ENCODE results near the gene DNAI2. TPM values are rescaled to one million over a fixed set of nuclear protein-coding genes. Genes with fewer than 3 reads are reported as not detected.
"Not testable (repeated sequence)": the region's sequence is repeated elsewhere in the genome, so short reads cannot be mapped to it uniquely, and the experiment has no call there.

The DNAI2 gene
- polyA plus RNA-seq, 3 donors, result 0.14 to 0.40 (median 0.37) TPM

DNA sequence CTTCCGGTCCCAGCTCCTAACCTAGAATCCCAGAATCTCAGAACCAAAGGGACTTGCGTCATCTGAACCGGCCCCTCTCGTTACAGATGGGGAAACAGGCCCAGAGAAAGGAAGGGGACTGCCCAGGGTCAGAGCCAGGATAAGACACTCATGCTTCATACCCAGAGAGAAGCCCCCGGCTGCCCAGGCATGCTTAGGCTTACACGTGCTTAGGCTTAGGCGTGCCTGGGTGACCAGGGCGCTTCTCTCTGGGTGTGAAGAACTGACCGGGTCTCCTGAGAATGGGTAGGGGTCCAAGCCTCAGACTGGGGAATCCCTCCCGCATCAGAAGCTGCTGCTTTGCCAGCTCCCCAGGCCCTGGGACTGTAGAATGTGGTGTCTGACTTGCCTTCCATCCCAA lies 29.9 kb upstream of the DNAI2 start:
- no peak for DNase-seq

DNA sequence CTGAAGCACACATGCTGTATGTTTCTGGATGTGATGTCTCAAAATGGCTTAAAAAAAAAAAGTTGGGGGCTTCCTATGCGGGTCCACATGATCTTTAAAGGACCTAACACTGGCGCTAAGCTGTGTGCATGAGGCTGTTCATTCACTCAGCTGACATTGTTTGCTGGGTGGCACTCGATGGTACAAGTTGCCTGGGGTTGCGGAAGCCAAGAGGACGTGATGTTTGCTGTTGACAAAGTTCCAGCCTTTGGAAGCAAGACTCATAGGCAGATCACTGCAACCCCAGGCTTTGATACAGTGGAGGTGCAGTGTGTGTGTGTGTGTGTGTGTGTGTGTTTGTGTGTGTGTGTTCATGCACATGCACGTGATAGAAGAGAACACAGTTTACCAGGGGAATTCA lies 29.5 kb upstream of the DNAI2 start:
- DNase-seq, result no peak

DNA sequence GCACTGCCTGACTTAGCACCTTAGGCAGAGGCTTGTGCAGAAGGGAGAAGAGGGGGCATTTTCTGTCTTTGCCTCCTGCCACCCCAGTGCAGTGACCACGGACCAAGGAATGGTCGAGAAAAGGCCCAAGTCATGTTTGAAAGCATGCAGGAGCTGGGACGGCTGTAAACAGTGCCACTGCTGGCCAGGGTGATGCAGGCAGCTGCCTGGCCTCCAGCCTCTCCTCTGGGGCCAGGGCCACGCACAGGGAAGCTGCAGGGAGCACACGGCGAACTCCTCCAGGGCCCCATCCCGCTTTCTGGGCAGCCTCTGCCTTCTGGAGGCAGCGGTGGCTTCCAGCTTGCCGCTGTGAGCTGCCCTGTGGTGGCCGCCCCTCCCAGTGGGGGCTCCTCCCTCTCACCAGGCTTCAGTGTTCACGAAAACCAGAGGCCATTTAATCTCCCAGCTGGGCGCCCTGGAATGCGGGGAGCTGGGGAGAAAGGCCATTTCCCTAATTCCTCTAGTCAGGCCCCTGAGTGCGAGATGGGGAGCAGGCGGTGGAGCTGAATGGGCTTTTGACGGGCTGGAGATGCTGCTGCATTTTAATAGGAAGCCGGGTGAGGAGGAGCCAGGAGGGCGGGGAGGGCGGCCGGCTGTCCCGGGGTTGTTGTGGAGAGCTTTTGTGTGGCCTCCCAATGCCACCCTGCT lies 28.7 kb upstream of the DNAI2 start:
- DNase-seq, result peak; percentile 65

DNA sequence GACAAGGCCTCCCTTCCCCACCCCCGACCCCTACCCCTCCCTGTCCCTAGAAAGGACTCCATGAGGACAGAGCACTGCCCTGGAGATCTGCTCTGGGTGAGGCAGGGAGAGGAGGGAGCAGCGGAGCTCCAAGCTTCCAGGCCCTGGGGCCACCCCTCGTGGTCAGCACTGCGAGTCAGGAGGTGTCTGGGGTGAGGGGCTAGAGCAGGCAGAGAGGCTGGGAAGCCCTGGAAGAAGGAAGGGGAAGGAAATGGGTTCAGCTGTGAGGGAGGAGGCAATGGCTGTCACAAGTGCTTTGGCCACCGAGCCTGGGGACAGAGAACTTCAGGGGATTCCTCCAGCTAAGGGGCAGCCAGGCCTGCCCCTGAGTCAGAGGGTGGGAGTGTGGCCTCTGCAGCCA lies 28.2 kb upstream of the DNAI2 start:
- no peak for DNase-seq

DNA sequence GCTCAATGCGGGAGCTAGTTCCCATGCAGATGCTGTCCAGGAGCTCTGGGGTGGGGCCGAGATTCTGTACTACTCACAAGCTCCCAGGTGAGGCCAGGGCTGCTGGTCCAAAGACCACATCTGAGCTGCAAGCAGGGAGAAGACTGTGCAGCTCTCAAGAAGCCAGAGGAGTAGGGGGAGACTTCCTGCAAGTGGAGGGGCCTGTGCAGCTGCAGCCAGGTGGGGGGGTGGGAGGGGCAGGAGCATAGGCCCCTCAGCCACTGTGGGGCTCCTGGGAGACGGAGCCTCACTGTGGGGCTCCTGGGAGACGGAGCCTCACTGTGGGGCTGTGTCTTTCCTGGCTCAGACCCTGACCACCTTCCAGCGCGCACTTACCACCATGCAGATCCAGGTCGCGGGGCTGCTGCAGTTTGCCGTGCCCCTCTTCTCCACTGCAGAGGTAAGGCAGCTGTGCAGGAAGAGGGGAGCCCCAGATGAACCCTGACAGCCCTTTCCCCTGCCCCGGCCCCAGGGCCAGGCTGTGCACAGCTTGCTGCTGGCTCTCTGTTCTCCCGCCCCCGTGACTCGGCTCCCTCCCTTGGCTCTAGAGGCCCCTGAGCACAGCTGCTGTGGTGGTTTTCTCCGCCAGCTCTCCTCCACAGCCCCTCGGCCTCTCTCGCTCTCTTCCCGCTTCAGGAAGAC lies 24.3 kb upstream of the DNAI2 start:
- no peak for DNase-seq

DNA sequence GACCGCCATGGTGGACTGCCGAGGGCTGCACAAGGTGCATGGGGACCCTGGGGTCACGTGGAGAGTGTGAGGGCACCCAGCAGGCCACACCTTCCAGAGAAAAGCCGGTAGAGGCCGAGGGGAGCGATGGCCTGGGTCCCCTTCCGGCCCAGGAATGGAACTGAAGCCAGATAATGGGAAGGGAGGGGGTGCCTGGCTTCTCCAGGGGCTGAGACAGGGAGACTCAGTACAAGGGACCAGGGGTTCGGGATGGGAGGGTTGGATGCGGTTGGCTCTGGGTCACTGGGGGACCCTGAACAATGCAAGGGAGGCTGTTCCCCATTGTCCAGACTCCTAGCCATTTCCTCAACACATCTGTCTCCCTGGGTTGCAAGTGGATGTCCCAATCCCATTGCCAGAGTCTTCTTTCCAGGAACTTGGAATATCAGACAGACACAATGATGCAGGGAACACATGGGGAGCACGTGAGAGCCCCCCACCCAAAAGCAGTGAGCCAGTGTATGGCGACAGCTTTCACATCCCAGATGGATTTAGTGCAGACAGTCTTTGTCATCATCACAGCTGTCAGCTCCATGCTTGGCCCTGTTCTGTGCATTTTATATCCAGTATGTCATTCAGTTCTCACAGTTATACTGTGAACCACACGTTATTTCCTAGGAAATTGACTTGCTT lies 23.6 kb upstream of the DNAI2 start:
- no peak for DNase-seq

DNA sequence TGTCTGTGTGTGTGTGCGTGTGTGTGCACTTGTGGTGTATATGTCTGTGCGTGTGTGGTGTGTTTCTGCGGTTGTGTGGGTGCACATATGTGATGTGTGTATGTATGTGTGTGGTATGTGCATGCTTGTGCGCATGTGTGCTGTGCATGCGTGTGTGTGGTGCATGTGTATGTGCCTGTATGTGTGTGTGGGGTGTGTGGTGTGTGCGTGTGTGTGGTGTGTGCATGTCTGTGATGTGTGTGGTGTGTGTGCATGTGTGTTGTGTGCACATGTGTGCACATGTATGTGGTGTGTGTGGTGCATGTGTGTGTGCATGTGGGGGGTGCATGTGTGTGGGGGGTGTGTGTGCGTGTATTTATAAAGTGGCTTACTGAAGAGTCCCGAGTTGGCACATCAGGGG lies 23.0 kb upstream of the DNAI2 start:
- no peak for DNase-seq

DNA sequence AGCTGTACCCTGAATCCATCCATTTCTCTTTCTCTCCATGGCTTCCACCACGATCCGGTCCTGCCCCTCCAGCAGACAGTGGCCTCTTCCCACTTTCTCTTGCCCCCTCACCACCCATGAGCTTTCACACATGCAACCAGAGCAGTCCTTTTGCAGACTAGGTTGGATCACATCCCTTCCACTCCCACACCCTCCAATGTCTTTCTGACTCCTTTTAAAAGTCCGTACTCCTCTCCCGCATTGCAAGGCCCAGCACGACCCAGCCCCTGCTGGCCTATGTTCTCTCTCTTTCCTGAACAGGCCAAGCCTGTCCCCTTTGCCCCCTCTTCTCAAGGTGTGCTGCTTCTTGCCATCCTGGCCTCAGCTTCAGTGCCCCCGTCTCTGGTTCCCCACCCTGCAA lies 22.5 kb upstream of the DNAI2 start:
- DNase-seq, result no peak

DNA sequence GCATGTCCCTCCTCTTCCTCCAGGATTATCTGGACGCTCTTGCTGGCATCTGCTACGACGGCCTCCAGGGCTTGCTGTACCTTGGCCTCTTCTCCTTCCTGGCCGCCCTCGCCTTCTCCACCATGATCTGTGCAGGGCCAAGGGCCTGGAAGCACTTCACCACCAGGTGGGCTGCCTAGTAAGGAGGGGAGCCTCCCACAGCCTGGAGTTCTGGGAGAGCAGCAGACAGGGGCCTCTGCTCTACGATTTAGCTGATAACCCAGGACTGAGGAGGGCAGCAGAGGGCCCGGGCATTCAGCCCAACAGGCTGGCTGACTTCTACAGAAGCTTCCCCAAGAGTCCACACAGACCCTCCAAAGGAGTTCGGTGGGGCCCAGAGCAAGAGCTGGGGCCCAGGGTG lies 21.8 kb upstream of the DNAI2 start:
- DNase-seq, result no peak

DNA sequence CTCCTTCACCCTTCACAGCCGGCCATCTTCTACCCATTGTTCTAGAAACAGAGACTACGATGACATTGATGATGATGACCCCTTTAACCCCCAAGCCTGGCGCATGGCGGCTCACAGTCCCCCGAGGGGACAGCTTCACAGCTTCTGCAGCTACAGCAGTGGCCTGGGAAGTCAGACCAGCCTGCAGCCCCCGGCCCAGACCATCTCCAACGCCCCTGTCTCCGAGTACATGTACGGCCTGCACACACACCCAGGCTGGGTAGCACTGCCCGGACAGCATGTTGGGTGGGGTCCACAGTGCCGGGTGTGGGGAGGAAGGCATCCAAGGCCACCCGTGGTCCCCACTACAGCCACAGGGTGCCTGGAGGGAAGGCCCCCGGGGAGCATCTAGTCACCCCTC lies 21.0 kb upstream of the DNAI2 start:
- DNase-seq, result no peak

DNA sequence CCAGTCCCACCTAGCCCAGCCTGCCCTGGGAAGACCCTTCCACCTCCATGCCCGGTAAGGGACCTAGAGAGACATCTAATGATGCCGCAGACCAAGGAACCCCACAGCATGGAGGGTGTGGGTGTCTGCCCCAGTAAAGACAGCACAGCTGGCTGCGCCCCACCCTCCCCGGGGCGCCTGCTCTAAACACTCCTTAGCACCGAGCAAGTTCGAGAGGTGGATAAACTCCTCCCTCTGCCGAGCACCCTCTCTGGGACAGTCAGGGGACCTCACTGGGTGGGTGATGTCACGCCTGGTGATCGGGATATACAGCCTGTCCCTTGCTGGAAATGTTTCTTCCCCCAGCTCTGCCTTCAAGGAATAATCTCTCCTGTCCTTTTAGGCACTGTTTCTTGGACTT lies 16.7 kb upstream of the DNAI2 start:
- no peak for DNase-seq

DNA sequence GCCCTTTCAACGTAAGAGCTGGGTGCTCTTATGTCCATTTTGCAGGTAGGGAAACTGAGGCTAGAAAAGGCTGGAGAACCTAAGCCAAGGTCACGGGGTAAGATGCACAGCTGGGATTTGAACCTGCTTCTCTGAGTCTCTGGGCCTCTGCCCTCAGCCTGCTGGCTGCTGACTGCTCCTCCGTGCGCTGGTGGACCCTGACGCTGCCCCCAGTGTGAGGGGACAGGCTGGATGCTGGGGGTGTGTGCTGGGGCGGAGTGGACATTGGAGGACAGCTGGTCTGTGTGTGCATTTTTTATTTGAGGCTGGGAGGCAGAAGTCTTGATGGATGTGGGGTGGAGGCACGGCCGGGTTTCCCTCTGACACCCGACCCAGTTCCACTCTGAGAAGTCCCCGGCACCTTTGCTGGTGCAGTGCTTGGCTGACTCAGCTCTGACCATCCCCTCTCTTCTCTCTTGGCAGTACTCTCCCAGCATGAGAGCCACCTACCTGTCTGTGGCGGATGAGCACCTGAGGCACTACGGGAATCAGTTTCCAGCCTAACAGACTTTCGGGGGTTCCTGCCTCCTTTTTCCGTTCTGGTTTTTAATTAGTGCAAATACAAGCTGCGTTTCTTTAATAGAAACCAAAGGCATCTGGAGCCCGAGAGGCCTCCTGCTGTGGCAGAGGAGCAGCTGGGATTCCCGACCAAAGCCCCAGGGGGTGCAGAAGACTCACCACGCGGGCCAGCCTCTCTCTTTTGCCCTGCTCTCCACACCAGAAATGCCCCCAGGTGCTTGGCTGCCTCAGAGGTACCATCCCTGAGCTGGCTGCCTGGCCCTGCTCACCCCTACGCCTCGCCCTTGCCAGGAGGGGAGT lies 14.1 kb upstream of the DNAI2 start:
- no peak for DNase-seq

DNA sequence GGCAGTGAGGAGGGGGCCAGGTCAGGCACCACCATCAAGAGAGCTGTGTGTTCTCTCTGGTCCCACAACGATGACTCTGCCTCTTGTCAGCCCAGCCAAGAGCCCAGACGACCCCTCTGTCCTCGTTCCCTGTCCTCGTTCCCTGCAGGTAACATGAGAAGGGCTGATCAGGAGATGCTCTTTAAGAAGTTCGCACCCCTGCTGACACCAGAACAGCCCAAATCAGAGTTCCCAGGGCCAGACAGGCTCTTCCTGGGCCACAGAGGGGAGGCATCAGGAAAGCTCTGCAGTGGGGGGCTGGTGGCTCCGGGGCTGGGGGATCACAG lies 13.5 kb upstream of the DNAI2 start:
- DNase-seq, result no peak

DNA sequence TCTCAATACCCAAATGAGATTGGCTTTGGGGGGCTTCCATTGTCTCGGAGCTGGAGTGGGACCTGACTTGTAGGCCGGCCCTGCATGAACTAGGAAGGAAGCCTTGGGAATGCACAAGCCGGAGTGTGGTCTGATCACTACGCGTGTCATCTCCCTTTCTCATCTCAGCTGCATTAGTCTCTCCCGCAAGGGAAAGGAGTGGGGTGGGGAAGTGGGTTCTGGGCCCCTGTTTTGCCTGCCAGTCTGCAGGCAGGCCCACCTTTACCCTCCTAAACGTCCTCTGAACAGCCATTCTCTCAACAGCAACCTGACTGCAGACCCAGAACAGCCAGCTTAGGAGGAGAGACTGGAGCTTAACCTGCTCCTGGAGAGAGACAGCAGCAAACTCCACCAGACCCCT lies 11.4 kb upstream of the DNAI2 start:
- no peak for DNase-seq

DNA sequence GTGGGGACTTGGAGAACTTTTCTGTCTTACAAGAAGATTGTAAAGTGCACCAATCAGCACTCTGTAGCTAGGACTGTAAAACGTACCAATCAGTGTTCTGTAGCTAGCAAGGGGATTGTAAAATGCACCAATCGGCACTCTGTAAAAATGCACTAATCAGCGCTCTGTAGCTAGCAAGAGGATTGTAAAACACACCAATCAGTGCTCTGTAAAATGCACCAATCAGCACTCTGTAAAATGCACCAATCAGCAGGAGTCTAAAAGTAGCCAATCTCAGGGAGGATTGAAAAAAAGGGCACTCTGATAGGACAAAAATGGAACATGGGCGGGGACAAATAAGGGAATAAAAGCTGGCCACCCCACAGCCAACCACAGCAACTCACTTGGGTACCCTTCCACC lies 7.0 kb upstream of the DNAI2 start:
- not testable (repeated sequence) for DNase-seq

DNA sequence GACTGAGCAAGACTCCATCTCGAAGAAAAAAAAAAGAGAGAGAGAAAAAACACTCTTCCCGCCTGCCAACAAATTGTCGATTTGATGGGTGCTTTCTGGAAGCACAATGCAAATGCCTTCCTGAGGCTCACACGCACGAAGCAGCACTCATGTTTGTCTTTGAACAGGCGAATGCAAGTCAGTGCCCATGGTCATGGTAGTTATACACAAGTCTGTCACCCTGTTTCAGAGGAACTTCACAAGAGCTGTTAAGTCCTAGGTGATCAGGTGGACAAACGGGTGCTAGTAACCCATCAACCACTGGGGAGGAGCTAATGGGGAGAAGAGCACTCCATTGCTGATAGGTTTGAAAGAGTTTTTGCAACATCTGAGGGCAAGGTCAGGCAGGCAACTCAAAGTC lies 6.5 kb upstream of the DNAI2 start:
- no peak for DNase-seq

DNA sequence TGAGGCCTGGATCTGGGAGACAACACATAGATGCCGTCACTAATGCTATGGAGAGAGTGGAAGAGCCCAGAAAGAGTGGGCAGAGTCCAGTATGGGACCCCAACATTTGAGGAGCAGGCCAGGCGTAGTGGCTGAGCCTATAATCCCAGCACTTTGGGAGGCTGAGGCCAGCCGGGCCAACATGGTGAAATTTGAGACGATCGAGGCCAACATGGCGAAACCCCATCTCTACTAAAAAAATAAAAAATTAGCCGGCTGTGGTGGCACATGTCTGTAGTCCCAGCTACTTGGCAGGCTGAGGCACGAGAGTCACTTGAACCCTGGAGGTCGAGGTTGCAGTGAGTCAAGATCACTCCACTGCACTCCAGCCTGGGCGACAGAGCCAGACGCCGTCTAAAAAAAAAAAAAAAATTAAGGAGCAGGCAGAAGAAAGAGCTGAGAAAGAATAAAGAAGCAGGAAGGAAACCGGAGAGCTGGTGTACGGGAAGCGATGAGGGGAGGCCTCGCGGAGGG lies 6.0 kb upstream of the DNAI2 start:
- DNase-seq, result no peak

DNA sequence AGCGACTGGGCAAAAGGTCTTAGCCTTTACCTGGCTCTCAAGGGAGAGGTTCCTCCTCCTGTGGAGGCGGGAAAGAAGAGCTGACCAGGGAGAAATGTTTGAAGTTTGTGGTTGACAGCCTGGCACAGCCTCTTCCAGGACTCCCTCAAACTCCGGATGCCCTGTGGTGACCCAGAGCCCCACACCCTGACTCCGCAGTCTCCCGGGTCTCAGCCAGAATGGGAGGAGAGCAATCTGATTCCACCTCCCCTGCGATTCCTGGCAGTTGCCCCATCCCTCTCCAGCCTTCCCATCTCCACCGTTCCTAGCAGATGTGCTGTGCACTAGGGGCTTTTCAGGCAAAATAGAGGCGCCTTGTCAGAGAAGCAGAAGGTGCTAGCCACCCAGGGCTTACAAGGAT lies 5.5 kb upstream of the DNAI2 start:
- no peak for DNase-seq

DNA sequence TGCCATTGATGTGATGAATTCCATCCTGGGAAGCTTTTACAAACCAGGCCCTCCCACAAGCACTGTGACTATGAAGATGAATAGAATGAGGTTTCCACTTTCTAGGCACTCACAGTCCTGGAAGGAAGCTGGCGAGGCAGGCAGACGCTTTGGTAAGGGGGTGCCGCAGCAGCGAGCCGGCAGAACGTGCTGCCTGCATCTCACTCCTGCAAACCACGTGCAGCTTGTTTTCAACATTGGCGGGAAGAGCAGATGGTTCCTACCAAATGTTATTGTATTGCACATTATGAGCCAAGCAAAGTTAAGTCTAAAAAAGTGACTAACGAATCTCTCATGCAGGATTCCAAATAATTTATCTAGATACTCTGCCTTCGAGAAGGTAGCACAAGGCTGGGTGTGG lies 3.7 kb upstream of the DNAI2 start:
- no peak for DNase-seq

DNA sequence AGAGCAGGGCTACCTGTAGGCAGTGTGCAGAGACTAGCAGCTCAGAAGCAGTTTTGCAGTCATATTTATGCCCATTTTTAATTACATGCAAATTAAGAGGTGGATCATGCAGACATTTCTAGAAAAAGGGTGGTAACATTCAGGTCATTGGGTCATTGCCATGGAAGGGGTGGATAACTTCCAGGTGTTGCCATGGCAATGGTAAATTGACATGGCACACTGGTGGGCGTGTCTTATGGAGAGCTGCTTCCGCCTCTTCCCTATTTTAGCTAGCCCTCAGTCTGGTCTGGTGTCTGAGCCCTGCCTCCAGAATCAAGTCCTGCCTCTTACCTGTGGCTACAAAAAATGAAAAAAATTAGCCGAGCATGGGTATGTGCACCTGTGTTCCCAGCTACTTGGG lies 2.8 kb upstream of the DNAI2 start:
- no peak for DNase-seq

DNA sequence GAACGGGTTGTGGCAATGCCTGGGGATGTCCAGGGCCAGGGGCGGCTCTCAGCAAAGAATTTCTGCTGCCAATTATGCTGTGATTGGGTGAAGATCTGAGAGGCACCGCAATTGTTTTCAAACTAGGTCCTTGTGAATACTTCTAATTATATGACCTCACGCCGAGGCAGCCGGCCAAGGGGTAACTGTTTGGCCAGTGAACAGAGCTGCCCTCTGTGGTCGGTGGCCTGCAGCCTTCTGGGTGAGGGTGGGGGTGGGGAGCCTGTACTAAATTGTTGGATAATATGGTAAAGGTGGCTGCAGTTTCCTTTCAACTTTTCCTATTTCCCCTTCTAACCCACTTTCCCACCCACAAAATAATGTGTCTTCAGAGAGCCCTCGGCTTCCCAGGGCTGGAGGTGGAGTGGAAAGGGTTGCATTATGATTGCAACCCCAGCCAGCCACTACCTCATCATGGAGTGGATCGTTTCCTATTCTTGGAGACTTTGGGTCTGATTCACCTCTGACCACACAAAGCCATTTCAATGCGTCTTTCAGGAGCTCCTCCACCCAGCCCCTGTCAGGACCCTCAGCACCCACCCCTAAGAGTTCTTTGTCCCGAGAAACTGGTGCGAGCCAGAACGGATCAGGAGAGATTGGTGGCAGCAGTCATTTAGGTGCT lies 2.0 kb upstream of the DNAI2 start:
- no peak for DNase-seq

DNA sequence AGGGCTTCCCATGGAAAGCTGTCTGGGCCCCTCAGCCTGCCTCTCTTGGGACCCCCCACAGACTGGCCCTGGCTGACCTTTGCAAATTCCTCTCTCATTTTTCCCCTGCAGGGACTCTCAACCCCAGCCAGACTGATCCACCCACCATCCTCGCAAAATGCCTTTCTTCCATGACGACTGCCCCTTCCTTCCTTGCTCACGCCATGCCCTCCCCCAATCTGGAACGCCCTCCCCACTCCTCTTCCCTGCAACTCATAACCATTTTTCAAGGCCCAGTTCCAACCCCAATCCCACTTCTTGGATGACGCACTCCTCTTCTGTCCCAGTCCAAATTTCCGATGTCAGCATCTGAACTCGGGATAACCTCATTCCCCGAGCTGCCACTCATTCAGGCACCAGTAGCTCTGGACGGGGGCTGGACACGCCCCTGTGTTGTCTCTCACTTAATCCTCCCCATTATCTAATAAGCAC lies 1.3 kb upstream of the DNAI2 start:
- no peak for DNase-seq

Data from renal pelvis (tissue), 4 donors.